Left colon (tissue), 2 donors: ENCODE measurements around the gene ALDH4A1. TPM values are rescaled to one million over a fixed set of nuclear protein-coding genes. Genes with fewer than 3 reads are reported as not detected.

Experiments used
- ATAC-seq: fragments of 200-7000 bp; cut with Tn5 transposase; one replicate; pipeline ENCODE4 v1.9.1; 2020; ENCODE audit warnings: mild to moderate bottlenecking, moderate library complexity
- DNase-seq, 2 donors: peaks; one replicate each; pipeline ENCODE4 v3.0.0-alpha.2; 2020
- intact Hi-C, 2 donors: fragments of 100-400 bp; cut with DNase I in 1 of 2; cut with micrococcal nuclease in 1 of 2; formaldehyde crosslinking; loops; one replicate each; pipeline versions ENCODE4 v1.11.2 to v1.14.0; 2022; cut with DNase I, micrococcal nuclease
- total RNA-seq, 2 donors: library from RNA; stranded (reverse); fragmentation: NEBNext Ultra II Directional; extraction: Animal tissue kit (Norgen Biotek cat#: 25700); gene quantifications; one replicate each; pipeline ENCODE4 v1.2.1, GENCODE V29; 2021
- donor health status: DM: no; HTN: no; CAD: no.
- donor health status: DM: yes; HTN: yes; CAD: no.

The ALDH4A1 gene
- total RNA-seq, 2 donors from 2014 or later = 4.9 to 5.5 TPM

DNA sequence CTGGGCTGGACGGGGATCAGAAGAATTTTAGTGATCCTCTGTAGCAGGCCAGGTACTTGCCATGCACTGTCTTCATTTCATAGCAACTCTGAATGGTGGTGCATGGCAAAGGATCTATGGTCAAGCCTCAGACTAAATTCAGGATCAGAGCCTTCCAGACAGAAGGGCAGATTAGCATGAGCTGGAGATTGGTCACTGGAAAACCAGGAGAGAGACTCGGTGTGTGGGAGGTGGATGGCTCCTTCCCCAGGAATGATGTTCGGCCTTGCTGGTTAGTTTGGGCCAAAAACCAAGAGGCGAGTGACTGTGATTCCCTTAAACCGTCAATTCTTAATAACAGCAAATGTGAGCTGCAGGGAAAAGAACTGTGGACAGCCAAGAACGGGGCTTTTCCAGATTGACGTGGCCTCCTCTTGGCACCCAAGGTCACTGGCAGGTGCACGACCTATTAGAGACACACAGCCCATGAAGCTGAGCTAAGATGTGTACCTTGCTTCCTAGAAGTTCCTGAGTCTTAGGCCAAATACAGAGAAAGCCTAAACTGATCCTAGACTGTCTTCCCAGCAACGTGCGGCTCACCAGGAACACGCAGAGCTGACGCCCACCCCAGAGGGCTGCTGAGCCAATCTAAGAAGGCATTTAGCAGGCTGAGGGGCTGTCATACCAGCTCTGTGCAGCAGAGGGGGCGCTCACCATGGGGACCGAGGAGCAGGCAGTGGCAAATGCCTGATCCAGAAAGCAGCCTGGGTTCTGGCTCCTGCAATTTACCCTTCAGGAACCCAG, 18.5 kb downstream of the ALDH4A1 start:
- intact Hi-C loops = no loop called here
- DNase-seq = peak; percentile 37 to 81
- ATAC-seq = peak; percentile 74

DNA sequence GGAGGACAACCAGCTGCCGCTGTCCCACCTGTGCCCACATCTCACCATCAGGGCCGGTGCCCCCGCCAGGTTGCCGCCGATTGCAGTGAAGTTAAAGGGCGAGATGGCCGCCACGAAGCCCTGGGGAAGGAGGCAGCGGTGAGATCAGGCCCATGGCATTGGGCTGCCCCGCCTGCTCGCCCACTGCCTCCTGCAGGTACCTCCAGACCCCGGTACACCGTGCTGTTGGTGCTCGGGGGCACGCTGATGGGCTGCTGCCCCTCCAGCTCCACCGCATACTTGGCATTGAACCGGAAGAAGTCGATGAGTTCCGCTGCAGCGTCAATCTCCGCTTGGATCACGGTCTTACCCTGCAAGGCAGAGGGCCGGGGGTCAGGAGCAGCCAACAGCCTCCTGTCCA, 19.3 kb downstream of the ALDH4A1 start:
- no peak for ATAC-seq
- DNase-seq = no peak
- intact Hi-C loops = no loop called here

DNA sequence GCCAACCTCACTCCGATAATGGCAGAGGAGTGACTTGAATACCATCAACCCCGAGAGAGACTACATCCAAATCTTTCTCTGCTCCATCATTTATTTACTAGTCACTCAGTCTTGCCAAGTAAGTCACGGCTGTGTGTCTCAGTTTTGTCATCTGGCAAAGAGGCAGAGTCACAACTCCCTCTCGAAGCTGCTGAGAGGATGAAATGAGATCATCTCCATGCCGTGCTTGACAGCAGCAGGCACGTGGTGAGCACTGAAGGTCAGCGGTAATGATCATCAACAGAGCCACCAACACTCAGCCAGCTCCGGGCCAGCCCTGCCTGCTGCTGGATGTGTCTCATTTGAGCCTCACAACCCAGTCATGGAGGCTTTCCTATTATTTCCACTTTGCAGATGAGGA, 19.9 kb downstream of the ALDH4A1 start:
- ATAC-seq = no peak
- intact Hi-C loops = no loop called here
- no peak for DNase-seq

DNA sequence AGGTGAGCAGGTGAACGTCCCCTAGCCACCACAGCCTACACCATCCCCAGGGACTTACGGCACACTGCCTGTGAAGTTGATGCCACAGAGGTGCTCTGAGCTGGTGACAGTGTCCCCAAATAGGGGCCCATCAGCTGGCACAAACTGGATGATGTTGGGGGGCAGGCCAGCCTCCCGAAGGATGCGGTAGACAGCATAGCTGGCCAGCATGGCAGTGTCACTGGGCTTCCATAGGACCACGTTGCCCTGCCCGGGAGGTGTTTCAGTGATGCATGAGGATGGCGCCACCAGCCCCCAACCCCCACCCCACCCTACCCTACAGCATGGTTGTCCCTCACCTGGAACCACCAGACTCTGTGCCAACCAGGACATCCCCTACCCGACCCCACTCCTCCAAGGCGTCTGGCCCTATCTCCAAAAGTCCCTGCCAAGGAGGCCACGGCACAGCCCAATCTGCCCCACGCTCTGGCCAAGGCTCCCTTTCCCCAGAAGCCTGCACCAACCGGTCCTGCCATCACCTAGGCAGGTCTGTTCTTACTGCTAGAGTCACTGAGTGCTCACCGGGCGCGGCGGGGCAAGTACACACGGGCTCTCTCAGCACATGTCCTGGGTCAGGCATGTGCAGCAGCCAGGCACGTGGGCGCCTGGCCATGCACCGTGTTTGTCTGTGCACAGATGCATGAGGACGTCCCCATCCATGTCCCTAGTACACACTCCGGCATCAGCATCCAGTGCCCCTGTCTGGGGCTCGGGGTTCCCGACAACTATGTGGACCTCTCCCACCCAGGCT, 20.5 kb downstream of the ALDH4A1 start:
- intact Hi-C loops = no loop called here
- ATAC-seq = no peak

DNA sequence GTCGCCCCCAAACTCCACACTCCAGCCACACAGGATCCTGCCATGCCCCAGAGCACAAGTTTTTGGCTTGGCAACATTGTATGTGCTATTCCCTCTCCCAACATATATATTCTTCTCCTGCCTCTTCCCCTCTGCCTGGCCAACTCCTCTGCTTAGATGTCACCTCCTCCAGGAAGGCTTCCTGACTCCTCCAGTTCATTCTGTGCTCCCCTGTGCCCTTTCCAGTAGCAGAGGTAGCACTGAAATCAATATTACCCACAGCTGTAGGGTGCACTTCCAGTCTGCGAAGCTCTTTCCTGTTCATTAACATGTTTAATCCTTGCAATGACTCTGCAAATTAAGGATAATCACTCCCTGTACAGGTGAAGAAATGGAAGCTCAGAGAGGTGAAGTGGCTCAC, 21.2 kb downstream of the ALDH4A1 start:
- ATAC-seq = no peak
- DNase-seq = no peak
- intact Hi-C loops = no loop called here

More for the DNA sequence above, 20.5 kb downstream of the ALDH4A1 start:
- DNase-seq = no peak

DNA sequence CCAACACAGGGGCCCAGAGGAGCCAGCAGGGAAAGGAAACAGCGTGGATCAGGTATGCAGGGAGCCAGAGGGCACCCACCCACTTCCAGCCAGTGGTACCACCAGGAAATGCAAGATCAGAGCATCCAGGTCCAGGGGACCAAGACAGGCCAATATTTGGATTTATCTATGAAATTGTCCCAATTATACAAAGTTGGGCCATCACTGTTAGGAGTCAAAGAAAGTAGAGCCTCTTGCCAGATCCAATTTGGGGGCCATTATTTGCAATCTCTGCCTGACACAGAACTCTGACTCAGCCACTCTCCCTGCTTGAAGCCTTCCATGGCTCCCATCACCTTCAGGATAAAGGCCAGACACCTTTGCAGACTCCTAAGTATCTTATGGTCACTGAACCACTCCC, 21.8 kb downstream of the ALDH4A1 start:
- intact Hi-C loops = no loop called here
- ATAC-seq = no peak

DNA sequence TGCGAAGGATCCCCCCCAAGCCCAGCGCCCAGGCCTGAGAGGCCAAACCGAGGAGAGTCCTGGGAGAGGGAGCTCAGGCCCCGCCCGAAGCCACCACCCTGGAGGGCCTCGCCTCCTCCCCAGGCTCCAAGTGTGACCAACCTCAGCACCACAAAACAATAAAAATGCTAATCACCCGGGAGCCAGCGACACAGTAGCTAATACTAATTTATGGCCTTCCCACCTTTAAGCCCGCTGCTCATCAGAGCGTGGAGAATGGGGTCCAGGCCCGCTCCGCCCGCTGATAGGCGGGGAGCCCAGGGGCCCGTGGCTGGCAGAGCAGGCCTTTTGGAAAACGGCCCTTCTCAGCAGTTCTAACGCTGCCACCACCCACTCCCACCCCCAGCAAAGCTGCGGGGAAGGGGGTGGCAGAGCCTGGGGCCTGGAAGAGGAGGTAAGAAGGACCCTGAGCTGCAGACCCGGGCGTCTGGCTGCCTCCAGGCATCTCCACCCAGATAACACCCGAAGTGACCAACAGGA, 22.5 kb downstream of the ALDH4A1 start:
- DNase-seq (no peak), ATAC-seq (no peak)
- intact Hi-C loops = loop anchor here in 1 of 2 donors (10.0 kb wide), 1 partner anchor 285 kb away; no protein-coding TSS in a partner anchor

More for the DNA sequence above, 21.8 kb downstream of the ALDH4A1 start:
- no peak for DNase-seq

DNA sequence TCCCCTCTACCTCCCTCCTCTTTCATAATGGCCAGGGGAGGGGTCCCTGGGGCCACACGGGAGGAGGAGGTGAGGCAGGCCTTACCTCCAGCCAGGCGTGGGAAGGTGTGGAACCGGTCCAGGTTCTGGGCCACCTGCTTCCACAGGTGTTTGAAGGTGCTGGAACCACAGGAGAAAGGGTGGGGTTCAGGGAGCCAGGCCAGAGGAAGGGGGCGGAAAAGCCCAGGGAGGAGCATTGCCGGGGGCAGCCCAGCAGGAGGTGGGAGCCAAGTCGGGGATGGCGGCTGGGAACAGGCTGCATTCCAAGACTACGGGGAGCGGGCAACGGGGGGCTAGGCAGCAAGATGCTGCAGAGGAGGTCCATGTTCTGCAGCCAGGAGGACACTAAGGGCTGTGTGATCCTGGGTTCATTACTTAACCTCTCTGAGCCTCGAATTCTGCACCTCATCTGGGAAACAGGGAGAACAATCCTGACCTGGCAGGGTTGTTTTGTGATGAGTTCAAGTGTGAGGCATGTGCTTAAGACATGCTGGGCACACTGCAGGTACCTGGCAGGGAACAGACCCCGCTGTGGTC, 23.1 kb downstream of the ALDH4A1 start:
- no peak for ATAC-seq
- no peak for DNase-seq
- intact Hi-C loops = loop anchor here in 1 of 2 donors (10.0 kb wide), 1 partner anchor 285 kb away; no protein-coding TSS in a partner anchor

DNA sequence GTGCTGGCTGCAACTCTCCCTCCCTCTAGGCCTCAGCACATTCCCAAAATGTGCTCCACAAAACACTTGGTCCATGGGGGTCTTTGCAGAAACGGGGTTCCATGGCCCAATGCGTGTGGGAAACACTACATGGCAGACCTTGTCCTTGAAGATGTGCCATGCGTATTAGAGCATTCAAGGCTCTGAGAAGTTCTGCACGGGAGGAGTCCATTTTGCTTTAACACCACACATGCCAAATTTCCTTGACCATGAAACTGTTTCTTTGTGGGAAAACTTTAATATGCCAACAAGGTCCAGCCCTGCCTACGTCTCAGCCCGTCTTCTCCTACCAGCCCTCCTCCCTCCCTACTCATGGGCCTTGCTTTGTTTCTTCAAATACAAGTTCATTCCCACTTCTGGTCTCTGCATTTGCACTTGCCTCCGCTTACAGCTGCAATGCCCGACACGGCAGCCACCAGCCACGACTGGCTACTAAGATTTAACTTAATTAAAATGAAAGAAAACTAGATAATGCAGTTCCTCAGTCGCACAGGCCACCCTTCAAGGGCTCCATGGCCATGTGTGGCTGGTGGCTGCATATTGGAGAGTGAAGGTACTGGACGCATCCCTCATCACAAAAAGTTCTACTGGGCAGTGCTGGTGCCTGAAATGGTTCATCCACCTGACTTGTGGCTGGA, 23.7 kb downstream of the ALDH4A1 start:
- no peak for ATAC-seq
- no peak for DNase-seq
- intact Hi-C loops = loop anchor here in 1 of 2 donors (10.0 kb wide), 1 partner anchor 284 kb away; no protein-coding TSS in a partner anchor

DNA sequence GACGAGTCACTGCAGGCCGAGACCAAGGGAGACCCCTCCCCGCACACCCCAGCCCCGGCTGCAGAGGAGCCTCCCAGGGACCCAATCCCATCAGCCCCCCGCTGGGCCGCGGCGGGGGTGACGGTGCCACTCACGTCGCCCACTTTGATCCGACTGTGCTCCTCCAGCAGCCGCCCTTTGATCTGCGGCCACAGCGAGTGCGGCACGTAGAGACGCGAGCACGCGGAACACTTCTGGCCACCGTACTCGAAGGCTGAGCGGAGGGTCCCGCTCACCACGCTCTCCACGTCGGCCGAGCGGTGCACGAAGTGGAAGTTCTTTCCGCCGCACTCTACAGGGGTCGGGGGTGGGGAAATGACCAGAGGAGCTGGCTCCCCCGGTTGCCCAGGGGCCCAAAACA, 25.1 kb downstream of the ALDH4A1 start:
- no peak for ATAC-seq
- intact Hi-C loops = loop anchor here in 1 of 2 donors (10.0 kb wide), 1 partner anchor 282 kb away; no protein-coding TSS in a partner anchor

DNA sequence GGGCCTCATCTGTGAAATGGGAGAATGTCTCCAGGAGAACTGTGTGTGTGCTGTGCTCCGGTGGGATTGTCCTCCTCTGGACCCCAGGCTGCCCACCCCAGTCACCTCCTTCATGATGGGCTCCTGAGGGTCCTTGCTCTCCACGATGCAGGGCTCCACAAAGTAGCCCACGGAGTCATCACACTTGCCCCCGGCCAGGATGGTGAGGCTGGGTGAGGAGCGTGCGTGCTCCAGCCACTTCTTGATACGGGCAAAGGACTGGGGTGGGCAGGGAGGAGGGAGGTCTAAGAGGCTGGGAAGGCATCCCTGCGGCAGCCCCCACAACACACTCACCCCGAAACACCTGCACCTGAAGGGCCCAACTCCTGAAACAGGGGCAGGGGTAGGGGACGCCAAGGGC, 26.1 kb downstream of the ALDH4A1 start:
- ATAC-seq (no peak), DNase-seq (no peak)
- intact Hi-C loops = loop anchor here in 1 of 2 donors (10.0 kb wide), 1 partner anchor 281 kb away; no protein-coding TSS in a partner anchor

More for the DNA sequence above, 25.1 kb downstream of the ALDH4A1 start:
- no peak for DNase-seq

DNA sequence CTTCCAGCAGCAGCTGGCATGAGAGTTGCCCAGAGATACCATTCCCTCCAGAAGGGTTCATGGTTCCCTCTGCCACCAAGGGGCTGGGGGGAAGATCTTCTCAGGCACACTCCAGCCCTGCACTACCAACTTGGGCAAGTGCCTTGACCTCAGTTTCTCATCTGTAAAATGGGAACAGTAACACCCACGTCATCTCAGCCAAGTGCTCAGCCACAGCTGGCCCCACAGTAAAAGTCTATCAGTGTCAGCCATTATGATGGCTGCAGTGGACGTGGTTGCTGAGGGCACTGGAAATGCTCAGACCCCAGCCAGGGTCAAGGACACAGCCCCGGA, 26.6 kb downstream of the ALDH4A1 start:
- DNase-seq (no peak), ATAC-seq (no peak)
- intact Hi-C loops = loop anchor here in 1 of 2 donors (10.0 kb wide), 1 partner anchor 281 kb away; no protein-coding TSS in a partner anchor

DNA sequence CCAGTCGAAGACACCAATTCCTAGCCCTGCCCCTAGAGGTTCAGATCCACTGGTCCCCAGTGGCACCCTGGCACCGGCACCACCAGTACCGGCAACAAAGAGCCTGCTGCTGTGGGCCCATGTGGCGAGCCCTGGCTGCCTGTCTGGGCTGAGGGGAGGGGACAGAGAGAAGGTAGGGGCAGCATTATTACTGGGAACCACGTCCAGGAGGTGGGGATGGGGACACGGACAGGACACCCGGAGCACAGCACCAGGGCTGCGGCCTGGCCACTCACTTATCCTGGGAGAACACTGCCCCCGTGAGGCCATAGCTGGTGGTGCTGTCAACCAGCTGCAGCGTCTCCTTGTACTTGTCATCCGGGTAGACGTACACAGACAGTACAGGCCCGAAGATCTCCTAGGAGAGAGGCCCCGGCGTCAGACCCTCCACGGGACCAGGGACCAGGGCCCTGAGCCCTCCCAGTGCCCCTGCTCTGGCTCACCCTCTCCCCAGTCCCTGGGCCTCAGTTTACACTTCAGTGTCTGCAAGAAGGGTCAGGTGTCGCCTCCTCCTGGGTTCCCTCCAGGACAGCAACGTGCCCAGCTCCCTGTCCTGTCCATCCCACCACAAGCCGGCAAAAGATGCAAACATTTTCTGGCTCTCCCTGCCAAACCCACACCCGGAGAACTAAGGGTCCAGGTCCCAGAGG, 27.1 kb downstream of the ALDH4A1 start:
- DNase-seq (peak; percentile 75 to 87), ATAC-seq (peak; percentile 83)
- intact Hi-C loops = loop anchor here in 1 of 2 donors (10.0 kb wide), 1 partner anchor 280 kb away; no protein-coding TSS in a partner anchor

DNA sequence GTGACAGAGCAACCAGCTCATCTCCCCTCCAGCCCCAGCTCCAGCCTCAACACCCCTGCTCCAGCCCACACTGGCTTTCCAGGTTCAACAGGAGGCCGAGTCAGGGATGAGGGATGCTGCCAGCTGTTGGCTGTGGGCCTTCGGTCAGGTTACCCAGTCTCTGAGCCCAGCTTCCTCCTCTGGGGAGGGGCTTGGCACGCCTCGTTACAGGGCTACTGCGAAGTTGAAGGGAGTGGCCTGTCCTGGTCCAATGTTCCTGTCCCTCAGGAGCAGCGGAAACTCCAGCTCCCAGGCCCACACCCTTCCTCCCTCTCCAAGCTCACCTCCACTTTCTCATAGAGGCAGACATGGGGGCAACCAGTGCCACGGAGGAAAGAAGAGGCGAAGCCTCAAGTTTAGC, 27.8 kb downstream of the ALDH4A1 start:
- peak; percentile 92 for ATAC-seq
- intact Hi-C loops = loop anchor here in 1 of 2 donors (10.0 kb wide), 1 partner anchor 280 kb away; no protein-coding TSS in a partner anchor
- peak; percentile 42 to 58 for DNase-seq

DNA sequence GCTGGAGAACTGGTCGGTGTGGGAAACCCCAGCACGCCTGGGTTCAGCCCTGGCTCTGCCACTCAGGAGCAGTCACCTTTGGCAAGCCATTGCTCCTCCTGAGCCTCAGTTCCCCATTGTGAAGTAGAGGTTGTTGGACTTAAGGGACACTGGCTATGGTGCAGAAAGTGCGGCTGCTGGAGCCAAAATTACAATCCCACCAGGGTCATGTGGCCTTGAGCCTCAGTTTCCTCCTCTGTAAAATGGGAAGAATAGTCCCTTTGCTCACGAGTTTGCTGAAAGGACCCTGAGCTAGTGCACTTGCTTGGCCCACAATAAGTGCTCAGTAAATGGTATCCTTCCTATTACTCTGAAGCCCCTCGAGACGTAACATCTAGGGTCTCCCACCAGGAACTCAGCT, 28.3 kb downstream of the ALDH4A1 start:
- intact Hi-C loops = loop anchor here in 1 of 2 donors (10.0 kb wide), 1 partner anchor 279 kb away; no protein-coding TSS in a partner anchor
- DNase-seq (no peak), ATAC-seq (no peak)

DNA sequence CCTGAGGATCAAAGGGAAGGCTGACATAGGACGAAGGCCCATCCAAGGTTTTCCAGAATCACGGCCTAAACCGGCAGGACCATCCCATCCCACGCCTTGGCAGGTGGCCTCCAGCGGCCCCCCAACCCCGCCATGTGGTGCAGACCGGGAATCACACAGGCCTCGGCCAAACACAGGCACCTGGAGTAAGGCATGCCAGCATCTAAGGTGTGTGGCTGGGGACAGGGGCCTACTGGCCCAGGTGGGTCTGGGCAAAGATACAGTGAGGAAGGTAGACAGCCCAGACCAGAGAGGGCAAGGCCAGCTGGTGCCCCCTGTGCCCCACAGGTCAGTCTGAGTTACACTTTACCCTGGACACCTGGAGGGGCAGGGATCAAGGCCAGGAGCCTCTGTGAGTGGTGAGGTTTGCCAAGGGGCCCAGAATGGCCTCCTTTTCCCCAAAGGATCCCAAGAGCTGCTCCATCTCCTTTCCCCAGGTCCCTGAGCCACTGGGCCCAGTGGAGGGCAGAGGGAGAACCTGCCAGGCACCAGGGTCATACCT, 30.2 kb downstream of the ALDH4A1 start:
- ATAC-seq (no peak), DNase-seq (no peak)
- intact Hi-C loops = loop anchor here in 1 of 2 donors (10.0 kb wide), 1 partner anchor 277 kb away; no protein-coding TSS in a partner anchor

DNA sequence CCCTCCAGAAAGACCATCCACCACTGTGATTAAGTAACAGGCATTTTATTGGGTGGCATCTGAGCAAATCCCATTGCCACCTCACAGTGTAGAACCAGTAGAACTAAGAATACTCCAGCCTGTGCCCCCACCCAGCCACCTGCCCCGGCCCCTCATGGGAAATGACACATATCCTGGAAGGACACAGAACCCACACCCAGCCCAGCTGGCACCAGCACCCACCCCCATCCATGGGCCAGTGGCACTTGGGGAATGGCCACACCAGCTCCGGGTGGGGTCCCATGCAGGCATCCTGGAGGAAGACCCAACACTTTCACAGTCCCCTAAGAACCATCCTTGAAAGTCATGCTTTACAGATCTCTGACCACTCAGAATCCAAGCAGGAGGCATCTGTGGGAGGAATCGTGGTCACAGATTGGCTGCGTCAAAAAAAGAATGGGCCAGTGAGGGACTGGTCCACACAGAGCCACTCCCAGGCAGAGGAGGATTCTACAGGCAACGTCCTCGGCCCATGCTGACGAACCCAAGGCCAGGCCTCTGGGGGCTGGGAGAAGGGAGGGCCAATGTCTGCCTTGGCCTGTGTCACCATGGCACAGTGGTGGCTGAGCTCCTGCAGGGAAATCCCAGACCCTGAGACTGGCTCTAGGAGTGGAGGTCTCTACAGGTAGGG, 30.8 kb downstream of the ALDH4A1 start:
- DNase-seq = no peak
- no peak for ATAC-seq
- intact Hi-C loops = loop anchor here in 1 of 2 donors (10.0 kb wide), 1 partner anchor 277 kb away; no protein-coding TSS in a partner anchor
